Thyroid gland (tissue), 4 donors: ENCODE data around the gene SMOC1.

Experiments
- POLR2A ChIP-seq, 2 donors: fragments of 450-650 bp; IDR thresholded peaks; one replicate each; pipeline ENCODE4 v1.6.1; 2017; ENCODE audit warnings: antibody characterized with exemption in 2 of 2, mild to moderate bottlenecking in 2 of 2, moderate library complexity in 1 of 2
- TF ChIP-seq, protein P1 (sequence below), 6 experiments: fragments of 200-600 bp in 3 of 6; fragments of 450-650 bp in 3 of 6; sonication (generic) in 3 of 6; IDR thresholded peaks; one replicate each; pipeline ENCODE4 v1.5.1; 2016 to 2019; ENCODE audit warnings: antibody characterized with exemption in 6 of 6, mild to moderate bottlenecking in 2 of 6, inconsistent platforms in 1 of 6, moderate library complexity in 1 of 6

GRCh38 chr14:69992564-69992963 lies 113.3 kb downstream of the SMOC1 start:
- TF ChIP-seq, protein P1, sequence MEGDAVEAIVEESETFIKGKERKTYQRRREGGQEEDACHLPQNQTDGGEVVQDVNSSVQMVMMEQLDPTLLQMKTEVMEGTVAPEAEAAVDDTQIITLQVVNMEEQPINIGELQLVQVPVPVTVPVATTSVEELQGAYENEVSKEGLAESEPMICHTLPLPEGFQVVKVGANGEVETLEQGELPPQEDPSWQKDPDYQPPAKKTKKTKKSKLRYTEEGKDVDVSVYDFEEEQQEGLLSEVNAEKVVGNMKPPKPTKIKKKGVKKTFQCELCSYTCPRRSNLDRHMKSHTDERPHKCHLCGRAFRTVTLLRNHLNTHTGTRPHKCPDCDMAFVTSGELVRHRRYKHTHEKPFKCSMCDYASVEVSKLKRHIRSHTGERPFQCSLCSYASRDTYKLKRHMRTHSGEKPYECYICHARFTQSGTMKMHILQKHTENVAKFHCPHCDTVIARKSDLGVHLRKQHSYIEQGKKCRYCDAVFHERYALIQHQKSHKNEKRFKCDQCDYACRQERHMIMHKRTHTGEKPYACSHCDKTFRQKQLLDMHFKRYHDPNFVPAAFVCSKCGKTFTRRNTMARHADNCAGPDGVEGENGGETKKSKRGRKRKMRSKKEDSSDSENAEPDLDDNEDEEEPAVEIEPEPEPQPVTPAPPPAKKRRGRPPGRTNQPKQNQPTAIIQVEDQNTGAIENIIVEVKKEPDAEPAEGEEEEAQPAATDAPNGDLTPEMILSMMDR (IDR thresholded peaks at IDR 0.05) = no peak
- no peak for TF ChIP-seq POLR2A (IDR thresholded peaks at IDR 0.05)
